HG03095 (cell line): ENCODE results near the gene KRTAP10-6.
"Not testable (repeated sequence)": the region's sequence is repeated elsewhere in the genome, so short reads cannot be mapped to it uniquely, and the experiment has no call there.

Source experiments
- ATAC-seq: cut with Tn5 transposase; IDR thresholded peaks from one replicate; pipeline ENCODE4 v1.9.1; 2021; ENCODE audit warnings: moderate library complexity; ENCODE audit not compliant: unreplicated experiment

KRTAP10-6 gene

DNA sequence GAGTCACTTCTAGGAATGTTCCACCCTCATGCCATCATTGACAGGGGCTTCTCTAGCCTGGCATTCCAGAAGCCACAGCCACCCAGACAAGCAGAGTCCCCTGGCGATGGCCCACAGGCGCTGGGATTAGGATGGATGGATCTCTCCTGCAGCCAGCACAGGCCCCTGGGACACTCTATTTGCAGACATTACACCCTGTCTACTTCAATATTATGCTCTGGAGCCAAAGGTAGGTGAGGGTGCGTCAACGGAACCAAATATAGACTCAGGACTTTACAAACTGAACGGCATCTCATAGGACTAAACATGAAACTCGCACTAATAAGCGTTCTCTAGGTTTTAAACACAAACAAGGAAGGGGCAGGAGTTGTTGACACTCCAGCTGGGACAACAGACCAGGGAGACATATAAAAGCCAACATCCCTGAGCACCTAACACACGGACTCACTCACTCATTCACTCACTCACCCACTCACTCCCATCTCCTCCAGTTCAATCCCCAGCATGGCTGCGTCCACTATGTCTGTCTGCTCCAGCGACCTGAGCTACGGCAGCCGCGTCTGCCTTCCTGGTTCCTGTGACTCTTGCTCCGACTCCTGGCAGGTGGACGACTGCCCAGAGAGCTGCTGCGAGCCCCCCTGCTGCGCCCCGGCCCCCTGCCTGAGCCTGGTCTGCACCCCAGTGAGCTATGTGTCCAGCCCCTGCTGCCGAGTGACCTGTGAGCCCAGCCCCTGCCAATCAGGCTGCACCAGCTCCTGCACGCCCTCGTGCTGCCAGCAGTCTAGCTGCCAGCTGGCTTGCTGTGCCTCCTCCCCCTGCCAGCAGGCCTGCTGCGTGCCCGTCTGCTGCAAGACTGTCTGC is 8.0 kb upstream of the KRTAP10-6 start, which contains the start of gene KRTAP10-7:
TSS of gene KRTAP10-7 (plus strand) at position 480 of the 861 bp plus-strand sequence. CDS start at position 505, 25 bp downstream.
- ATAC-seq: not testable (repeated sequence)

DNA sequence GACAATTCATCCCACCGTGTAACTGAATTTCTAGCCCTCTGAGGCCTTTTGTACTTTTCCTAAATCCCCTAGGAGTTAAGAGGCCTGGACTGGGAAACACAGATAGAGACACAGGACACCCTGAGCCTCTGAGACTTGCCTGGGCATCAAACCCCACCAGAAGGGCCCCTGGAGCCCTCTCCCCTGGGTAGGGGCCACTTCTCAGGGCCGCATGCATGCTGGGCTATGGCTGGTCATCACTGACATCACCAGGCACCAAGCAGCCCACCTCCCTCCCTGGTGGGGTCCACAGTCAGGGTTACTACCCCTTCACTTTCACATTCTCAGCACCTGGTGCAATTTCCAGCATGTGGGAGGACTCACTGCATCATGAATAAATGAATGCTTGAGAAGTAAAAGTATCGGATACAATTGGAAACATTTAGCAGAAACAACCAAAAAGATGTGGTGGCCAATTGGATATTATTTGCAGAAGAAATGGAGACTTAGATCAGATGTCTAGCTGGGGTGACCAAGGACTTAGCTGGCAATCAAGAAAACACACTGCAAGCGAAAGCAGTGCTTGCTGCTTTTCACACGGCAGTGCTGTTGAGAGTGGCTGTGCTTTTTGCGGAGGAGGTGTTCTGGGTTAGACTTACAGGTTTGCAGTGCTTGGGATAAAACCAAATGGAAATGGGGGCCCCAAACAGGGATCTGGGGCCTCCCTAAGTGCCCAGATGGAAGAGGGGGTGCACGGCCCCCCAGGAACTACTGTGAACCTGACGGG is 7.1 kb upstream of the KRTAP10-6 start:
- no peak for ATAC-seq

DNA sequence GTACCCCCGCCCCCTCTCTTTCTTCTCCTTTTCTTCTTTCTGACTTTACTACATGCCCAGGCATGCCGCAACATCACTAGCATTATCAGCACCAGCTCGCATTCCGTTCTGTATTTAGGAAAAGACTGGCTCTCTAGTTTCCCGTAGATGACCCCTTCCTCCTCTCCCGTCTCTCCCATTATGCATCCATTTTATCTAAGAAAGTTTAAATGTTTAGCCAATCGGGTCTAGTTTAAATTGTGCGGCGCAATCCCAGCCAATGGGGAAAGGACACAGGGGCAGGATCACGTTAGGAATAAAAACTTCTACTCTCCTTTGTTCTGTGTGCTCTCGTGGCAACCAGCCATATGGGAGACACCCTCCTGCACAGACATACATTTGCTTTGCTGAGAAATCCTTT is 5.8 kb upstream of the KRTAP10-6 start:
- ATAC-seq: no peak

DNA sequence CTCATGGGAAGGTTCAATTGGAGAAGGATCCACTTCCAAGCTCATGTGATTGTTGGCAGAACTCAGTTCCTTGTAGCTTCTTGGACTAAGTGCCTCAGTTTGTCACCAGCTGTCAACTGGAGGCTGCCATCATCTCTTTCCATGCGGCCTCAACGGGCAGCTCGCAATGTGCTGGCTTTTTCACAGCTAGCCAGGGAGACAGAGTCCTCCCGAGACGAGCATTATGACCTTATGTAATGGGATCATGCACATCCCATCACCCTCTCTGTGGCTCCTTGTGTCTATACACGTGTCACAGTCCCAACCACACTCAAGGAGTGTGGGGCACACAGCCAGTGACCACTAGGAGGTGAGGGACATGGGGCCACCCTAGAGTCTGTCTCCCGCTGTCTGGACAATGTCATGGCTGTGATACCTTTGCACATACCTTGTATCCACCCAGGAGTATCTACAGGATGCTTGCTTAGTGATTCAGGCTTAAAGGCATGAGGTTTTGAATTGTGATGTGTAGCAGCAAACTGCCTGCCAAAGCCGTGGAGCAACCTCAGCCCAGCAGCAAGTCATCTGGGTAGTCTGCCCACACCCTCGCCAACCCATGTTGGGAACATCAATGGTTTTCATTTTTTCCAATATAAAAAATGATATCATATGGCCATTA is 3.9 kb upstream of the KRTAP10-6 start:
- ATAC-seq: no peak

DNA sequence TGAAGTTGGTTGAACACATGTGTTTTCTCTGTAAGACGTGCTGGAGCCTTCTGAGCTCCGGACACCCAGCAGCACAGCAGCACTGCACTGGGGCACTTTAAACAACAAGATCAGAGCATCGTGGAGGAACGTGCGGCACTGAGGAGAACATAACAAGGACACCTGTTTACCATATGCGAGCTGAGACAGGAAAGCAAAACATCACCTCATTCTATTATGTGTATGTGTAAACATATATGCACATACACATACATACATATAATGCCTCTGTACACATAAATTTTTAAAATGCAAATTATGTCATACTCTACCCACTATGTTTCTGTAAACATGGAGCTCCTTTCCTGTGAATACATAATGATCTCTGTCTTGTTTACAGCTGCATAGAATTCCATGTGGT is 3.2 kb upstream of the KRTAP10-6 start:
- ATAC-seq: no peak

DNA sequence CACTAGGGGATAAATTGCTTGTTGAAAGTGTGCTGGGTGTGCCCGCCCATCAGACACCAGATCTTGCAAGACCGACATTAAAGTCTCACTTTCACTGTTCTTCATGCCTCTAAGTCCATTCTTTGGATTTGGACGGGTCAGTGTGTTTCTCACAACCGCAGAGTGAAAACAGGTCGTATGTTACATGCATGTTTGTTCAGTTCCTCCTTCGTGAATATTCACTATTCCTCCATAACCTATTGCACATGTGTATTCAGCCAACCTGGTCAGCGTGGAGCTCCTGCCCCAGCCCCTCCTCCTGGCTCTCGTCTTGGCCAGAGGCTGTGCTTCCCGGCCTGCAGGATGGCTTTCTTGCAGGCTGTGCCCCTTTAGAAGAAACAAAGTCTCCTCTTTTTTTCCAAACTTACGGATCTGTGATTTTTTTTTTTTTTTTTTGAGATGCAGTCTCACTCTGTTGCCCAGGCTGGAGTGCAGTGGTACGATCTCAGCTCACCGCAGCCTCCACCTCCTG is 2.2 kb upstream of the KRTAP10-6 start:
- ATAC-seq: no peak

DNA sequence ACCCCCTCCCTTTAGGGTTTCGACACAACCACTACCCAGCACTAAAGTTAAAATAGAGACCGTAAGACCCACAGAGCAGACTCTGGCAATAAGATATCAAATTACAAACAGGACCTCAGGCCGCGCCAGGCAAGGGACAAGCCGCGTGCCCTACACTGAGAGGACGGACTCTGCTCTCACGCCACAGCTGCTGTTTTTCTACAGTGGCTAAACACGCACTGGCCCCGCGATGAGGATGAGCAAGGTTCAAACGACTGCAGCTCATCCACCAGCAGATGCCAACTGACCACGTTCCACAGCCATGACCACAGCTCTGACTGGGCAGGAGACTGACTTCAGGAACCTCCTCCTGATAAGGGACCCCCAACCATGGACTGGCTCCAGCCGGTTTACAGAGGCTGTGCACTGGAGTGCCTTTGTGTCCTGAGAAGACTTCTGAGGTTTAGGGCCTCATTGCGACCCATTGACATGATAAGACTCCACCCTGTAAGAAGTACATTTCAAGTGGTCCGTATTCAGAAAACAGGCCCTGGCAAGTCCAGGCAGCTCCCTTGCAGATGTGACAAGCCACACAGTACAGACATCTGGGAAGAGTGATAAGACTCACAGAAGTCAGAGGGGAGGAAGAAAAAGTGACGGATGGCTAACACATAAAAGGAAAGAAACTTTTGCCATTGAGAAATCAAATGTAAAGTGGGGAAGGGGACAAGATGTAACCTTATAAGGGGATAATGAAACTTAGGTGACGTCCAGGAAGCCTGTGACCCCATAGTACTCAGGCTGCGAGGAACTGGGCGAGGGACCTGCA is 1.5 kb upstream of the KRTAP10-6 start:
- no peak for ATAC-seq

- ATAC-seq: not testable (repeated sequence)
Measured at GRCh38 chr21:44591801-44592130, 539 bp downstream of the KRTAP10-6 start.

- not testable (repeated sequence) for ATAC-seq
Measured at GRCh38 chr21:44590897-44591800, 1.2 kb downstream of the KRTAP10-6 start.

- no peak for ATAC-seq
Measured at GRCh38 chr21:44590311-44590721, 2.0 kb downstream of the KRTAP10-6 start.

GRCh38 chr21:44589586-44590305 is 2.6 kb downstream of the KRTAP10-6 start:
- no peak for ATAC-seq

DNA sequence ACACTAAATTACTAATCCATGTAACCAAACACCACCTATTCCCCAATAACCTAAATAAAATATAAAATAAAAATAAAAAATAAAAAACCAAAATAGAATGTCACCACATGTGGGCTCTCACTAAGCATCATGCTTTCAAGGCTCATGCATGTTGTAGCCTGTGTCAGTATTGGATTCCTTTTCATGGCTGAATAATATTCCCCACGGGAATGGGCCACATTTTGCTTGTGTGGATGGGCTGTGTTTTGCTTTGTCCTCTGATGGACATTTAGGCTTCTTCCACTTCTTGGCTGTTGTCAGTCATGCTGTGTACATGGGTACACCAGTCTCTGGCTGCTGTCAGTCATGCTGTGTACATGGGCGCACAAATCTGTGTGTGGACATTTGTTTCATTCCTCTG is 3.2 kb downstream of the KRTAP10-6 start:
- no peak for ATAC-seq

DNA sequence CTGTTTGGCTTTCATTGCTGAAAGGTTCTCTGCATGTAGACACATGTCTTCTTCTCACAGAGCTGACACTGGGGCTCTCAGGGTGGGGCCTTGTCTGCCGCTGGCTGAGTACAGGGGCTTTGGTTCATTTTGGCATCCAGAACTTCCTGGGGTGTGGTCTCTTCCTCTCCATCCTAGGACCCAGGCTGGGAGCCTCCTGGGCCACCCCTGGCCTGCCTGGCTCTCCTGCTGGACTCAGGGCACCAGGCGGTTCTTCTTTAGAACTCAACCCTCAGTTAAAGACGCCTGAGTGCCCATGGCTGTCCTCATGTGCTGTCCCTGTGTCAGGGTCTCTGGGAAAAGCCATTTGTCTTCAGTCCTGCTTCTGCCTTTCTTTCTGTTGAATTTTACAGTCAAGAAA is 6.4 kb downstream of the KRTAP10-6 start:
- no peak for ATAC-seq

DNA sequence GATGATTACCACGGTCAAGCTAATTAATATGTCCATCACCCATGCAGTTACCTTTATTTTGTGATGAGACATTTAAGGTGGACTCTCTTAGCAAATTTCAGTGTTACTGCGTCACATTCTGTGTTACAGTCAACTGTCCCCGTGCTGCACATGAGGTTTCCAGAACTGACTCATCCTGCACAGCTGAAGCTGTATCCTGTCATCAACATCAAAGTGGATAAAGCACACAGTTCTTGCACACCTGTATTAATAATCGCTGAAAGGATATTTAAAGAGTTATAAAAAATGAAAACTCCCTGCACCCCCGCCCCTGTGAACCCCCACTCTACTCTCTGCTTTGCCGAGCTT is 8.5 kb downstream of the KRTAP10-6 start:
- no peak for ATAC-seq

GRCh38 chr21:44583089-44583799 is 9.1 kb downstream of the KRTAP10-6 start:
- ATAC-seq: no peak

- no peak for ATAC-seq
Measured at GRCh38 chr21:44582055-44582454, 10.2 kb downstream of the KRTAP10-6 start.

DNA sequence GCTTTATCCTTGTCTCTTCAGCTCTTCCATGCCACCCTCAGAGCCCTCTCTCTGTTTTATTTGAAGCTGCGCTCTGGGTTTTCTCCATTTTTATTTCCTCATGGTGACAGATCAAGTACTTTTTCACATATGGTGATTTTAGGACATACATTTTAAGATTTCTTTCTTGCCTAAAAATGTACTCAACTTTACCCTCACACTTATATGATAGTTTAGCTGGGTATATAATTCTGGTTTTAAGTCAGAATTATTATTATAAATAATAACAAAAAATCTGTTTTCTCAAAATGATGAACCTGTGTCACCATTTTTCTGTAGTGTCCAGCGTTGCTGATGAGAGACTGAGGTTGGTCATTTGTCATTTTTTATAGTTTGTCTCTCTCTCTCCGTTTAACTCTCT is 11.1 kb downstream of the KRTAP10-6 start:
- ATAC-seq: no peak

DNA sequence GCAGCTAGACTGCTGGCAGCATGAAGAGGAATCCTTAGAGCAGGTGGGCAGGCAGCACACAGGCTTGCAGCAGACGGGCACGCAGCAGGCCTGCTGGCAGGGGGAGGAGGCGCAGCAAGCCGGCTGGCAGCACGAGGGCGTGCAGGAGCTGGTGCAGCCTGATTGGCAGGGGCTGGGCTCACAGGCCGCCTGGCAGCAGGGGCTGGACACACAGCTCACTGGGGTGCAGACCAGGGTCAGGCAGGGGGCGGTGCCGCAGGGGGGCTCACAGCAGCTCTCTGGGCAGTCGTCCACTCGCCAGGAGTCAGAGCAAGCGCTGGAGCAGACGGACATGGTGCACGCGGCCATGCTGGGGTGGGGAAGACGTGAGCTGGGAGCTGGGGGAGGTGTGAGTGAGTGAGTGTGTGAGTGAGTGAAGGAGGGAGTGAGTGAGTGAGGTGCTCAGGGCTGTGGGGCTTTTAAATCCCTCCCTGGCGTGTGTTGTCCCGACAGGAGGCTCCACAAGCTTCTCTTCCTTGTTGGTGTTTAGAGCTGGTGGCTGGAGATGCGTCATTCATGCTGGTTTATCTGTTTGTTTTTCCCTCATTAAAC is 12.0 kb downstream of the KRTAP10-6 start, which contains the start of gene KRTAP10-5:
TSS of gene KRTAP10-5 (minus strand) at position 374 of the 591 bp plus-strand sequence. CDS start at position 348, 26 bp downstream.
- not testable (repeated sequence) for ATAC-seq
